T-helper 1 cell treated with Interleukin-12 subunit alpha and Interleukin-12 subunit beta and Interleukin-4 antibody, amounts not matched to agents 30 μg/mL and 1 μg/mL, for 36 hours (primary cell): ENCODE measurements around the gene ARIH1.

Experiments used
- H3K27ac Mint-ChIP-seq: one replicate; pipeline ENCODE4 v1.8.0; 2021; ENCODE audit warnings: mild to moderate bottlenecking, mixed read lengths
- H3K27me3 Mint-ChIP-seq: one replicate; pipeline ENCODE4 v1.8.0; 2021; ENCODE audit warnings: low read depth, mixed read lengths
- H3K36me3 Mint-ChIP-seq: one replicate; pipeline ENCODE4 v1.8.0; 2021; ENCODE audit warnings: low read depth, mixed read lengths
- H3K4me1 Mint-ChIP-seq: one replicate; pipeline ENCODE4 v1.8.0; 2021; ENCODE audit warnings: low read depth, mixed read lengths
- H3K4me3 Mint-ChIP-seq: one replicate; pipeline ENCODE4 v1.8.0; 2021; ENCODE audit warnings: mild to moderate bottlenecking, moderate library complexity, mixed read lengths
- H3K9me3 Mint-ChIP-seq: one replicate; pipeline ENCODE4 v1.8.0; 2021; ENCODE audit warnings: mixed read lengths

Gene ARIH1

GRCh38 chr15:72538931-72539330, 64.8 kb downstream of the ARIH1 start:
- Mint-ChIP-seq H3K27me3 (no peaks in the 10 kb centered on the region), H3K36me3 (peaks cover 18% of the 10 kb centered on the region), H3K4me3 (no peak overlapping the region), H3K4me1 (peaks cover 21% of the 10 kb centered on the region), H3K27ac (no peak overlapping the region), H3K9me3 (peaks cover 9% of the 10 kb centered on the region)

- no peak overlapping the region for H3K27ac Mint-ChIP-seq
- no peaks in the 10 kb centered on the region for H3K27me3 Mint-ChIP-seq
- H3K36me3 Mint-ChIP-seq, result peaks cover 25% of the 10 kb centered on the region
- H3K9me3 Mint-ChIP-seq, result peaks cover 9% of the 10 kb centered on the region
- no peak overlapping the region for H3K4me3 Mint-ChIP-seq
- peaks cover 9% of the 10 kb centered on the region for H3K4me1 Mint-ChIP-seq
Measured at GRCh38 chr15:72540606-72541237, 66.6 kb downstream of the ARIH1 start.

- H3K36me3 Mint-ChIP-seq, result peaks cover 30% of the 10 kb centered on the region
- no peak overlapping the region for H3K4me3 Mint-ChIP-seq
- peaks cover 9% of the 10 kb centered on the region for H3K9me3 Mint-ChIP-seq
- no peak overlapping the region for H3K27ac Mint-ChIP-seq
- peaks cover 2% of the 10 kb centered on the region for H3K4me1 Mint-ChIP-seq
- no peaks in the 10 kb centered on the region for H3K27me3 Mint-ChIP-seq
Measured at GRCh38 chr15:72541674-72542073, 67.5 kb downstream of the ARIH1 start.

GRCh38 chr15:72545156-72545555, 71.0 kb downstream of the ARIH1 start:
- H3K27ac Mint-ChIP-seq, result no peak overlapping the region
- no peak overlapping the region for H3K4me3 Mint-ChIP-seq
- H3K27me3 Mint-ChIP-seq, result no peaks in the 10 kb centered on the region
- H3K36me3 Mint-ChIP-seq, result peaks cover 21% of the 10 kb centered on the region
- peaks cover 4% of the 10 kb centered on the region for H3K9me3 Mint-ChIP-seq
- no peaks in the 10 kb centered on the region for H3K4me1 Mint-ChIP-seq

GRCh38 chr15:72554471-72555425, 80.6 kb downstream of the ARIH1 start:
- Mint-ChIP-seq H3K4me3 (no peak overlapping the region), H3K9me3 (no peaks in the 10 kb centered on the region), H3K27me3 (no peaks in the 10 kb centered on the region), H3K36me3 (peaks cover 19% of the 10 kb centered on the region), H3K4me1 (peaks cover 9% of the 10 kb centered on the region), H3K27ac (peak overlapping the region; percentile 39)

GRCh38 chr15:72559781-72560180, 85.7 kb downstream of the ARIH1 start:
- Mint-ChIP-seq H3K9me3 (no peaks in the 10 kb centered on the region), H3K27me3 (no peaks in the 10 kb centered on the region), H3K4me1 (peaks cover 10% of the 10 kb centered on the region), H3K36me3 (peaks cover 32% of the 10 kb centered on the region), H3K4me3 (no peak overlapping the region), H3K27ac (no peak overlapping the region)

- Mint-ChIP-seq H3K4me3 (no peak overlapping the region), H3K27me3 (no peaks in the 10 kb centered on the region), H3K36me3 (peaks cover 29% of the 10 kb centered on the region), H3K27ac (no peak overlapping the region), H3K9me3 (no peaks in the 10 kb centered on the region), H3K4me1 (peaks cover 6% of the 10 kb centered on the region)
Measured at GRCh38 chr15:72560458-72560857, 86.3 kb downstream of the ARIH1 start.

- Mint-ChIP-seq H3K36me3 (peaks cover 22% of the 10 kb centered on the region), H3K9me3 (no peaks in the 10 kb centered on the region), H3K4me3 (no peak overlapping the region), H3K4me1 (peaks cover 6% of the 10 kb centered on the region), H3K27me3 (no peaks in the 10 kb centered on the region), H3K27ac (no peak overlapping the region)
Measured at GRCh38 chr15:72562386-72562785, 88.3 kb downstream of the ARIH1 start.

GRCh38 chr15:72562878-72563277, 88.7 kb downstream of the ARIH1 start:
- H3K36me3 Mint-ChIP-seq, result peaks cover 22% of the 10 kb centered on the region
- H3K4me3 Mint-ChIP-seq, result no peak overlapping the region
- no peak overlapping the region for H3K27ac Mint-ChIP-seq
- no peaks in the 10 kb centered on the region for H3K27me3 Mint-ChIP-seq
- H3K9me3 Mint-ChIP-seq, result no peaks in the 10 kb centered on the region
- H3K4me1 Mint-ChIP-seq, result peaks cover 6% of the 10 kb centered on the region

- Mint-ChIP-seq H3K27me3 (no peaks in the 10 kb centered on the region), H3K4me3 (no peak overlapping the region), H3K36me3 (peaks cover 20% of the 10 kb centered on the region), H3K27ac (no peak overlapping the region), H3K4me1 (peaks cover 6% of the 10 kb centered on the region), H3K9me3 (no peaks in the 10 kb centered on the region)
Measured at GRCh38 chr15:72564091-72564490, 90.0 kb downstream of the ARIH1 start.

GRCh38 chr15:72566973-72567372, 92.8 kb downstream of the ARIH1 start:
- peaks cover 6% of the 10 kb centered on the region for H3K4me1 Mint-ChIP-seq

GRCh38 chr15:72570059-72570458, 95.9 kb downstream of the ARIH1 start:
- no peaks in the 10 kb centered on the region for H3K27me3 Mint-ChIP-seq
- H3K36me3 Mint-ChIP-seq, result peaks cover 10% of the 10 kb centered on the region
- no peak overlapping the region for H3K4me3 Mint-ChIP-seq
- H3K27ac Mint-ChIP-seq, result no peak overlapping the region
- no peaks in the 10 kb centered on the region for H3K4me1 Mint-ChIP-seq
- H3K9me3 Mint-ChIP-seq, result no peaks in the 10 kb centered on the region

More at GRCh38 chr15:72566973-72567372, 92.8 kb downstream of the ARIH1 start:
- Mint-ChIP-seq H3K27ac (no peak overlapping the region), H3K36me3 (peaks cover 20% of the 10 kb centered on the region), H3K4me3 (no peak overlapping the region), H3K27me3 (no peaks in the 10 kb centered on the region), H3K9me3 (no peaks in the 10 kb centered on the region)

- Mint-ChIP-seq H3K36me3 (peaks cover 43% of the 10 kb centered on the region), H3K27me3 (no peaks in the 10 kb centered on the region), H3K4me1 (peaks cover 3% of the 10 kb centered on the region), H3K9me3 (peaks cover 15% of the 10 kb centered on the region), H3K4me3 (no peak overlapping the region), H3K27ac (no peak overlapping the region)
Measured at GRCh38 chr15:72579814-72580213, 105.7 kb downstream of the ARIH1 start.

- Mint-ChIP-seq H3K4me3 (no peak overlapping the region), H3K27ac (no peak overlapping the region), H3K9me3 (peaks cover 3% of the 10 kb centered on the region), H3K4me1 (peaks cover 3% of the 10 kb centered on the region), H3K27me3 (no peaks in the 10 kb centered on the region), H3K36me3 (peaks cover 33% of the 10 kb centered on the region)
Measured at GRCh38 chr15:72584006-72584405, 109.9 kb downstream of the ARIH1 start.

- H3K4me3 Mint-ChIP-seq, result no peak overlapping the region
- no peaks in the 10 kb centered on the region for H3K9me3 Mint-ChIP-seq
- H3K27me3 Mint-ChIP-seq, result no peaks in the 10 kb centered on the region
- H3K36me3 Mint-ChIP-seq, result peaks cover 26% of the 10 kb centered on the region
- H3K4me1 Mint-ChIP-seq, result peaks cover 2% of the 10 kb centered on the region
- H3K27ac Mint-ChIP-seq, result no peak overlapping the region
Measured at GRCh38 chr15:72585025-72585424, 110.9 kb downstream of the ARIH1 start.
